ENCODE results near the gene CCDC86.

Gene CCDC86

GRCh38 chr11:60841797-60842667 lies at the start of gene CCDC86:
CCDC86 (plus strand) TSS chr11:60842113; CDS start chr11:60842125, 12 bp downstream.
- in situ Hi-C loops (cut with MboI; ENCODE audit: low sequenced_read_pairs): no loop called here
- Histone ChIP-seq H3K36me3 (replicated peaks) (peaks cover 19% of the 10 kb centered on the region), H3K9me3 (no peaks in the 10 kb centered on the region), H3K4me3 (peak within 1 kb of the TSS; percentile 78), H3K4me1 (peaks cover 12% of the 10 kb centered on the region), H3K27me3 (ENCODE audit: low read depth) (no peaks in the 10 kb centered on the region)
- DNase-seq (ENCODE audit: low spot score in 2 of 2): peak; percentile 91 to 99

- in situ Hi-C loops (cut with MboI; ENCODE audit: low sequenced_read_pairs): no loop called here
- H3K9me3 ChIP-seq: no peaks in the 10 kb centered on the region
- no peak for DNase-seq (ENCODE audit: low spot score in 2 of 2)
- no peak overlapping the region for H3K4me3 ChIP-seq
- no peaks in the 10 kb centered on the region for H3K36me3 ChIP-seq (replicated peaks)
- no peaks in the 10 kb centered on the region for H3K4me1 ChIP-seq
- no peaks in the 10 kb centered on the region for H3K27me3 ChIP-seq (ENCODE audit: low read depth)
These were observed 49.4 kb upstream of the CCDC86 start for GRCh38 chr11:60792521-60792920.

GRCh38 chr11:60795291-60795690 lies 46.6 kb upstream of the CCDC86 start:
- H3K9me3 ChIP-seq: no peaks in the 10 kb centered on the region
- no peak overlapping the region for H3K4me3 ChIP-seq
- no peaks in the 10 kb centered on the region for H3K4me1 ChIP-seq
- H3K27me3 ChIP-seq (ENCODE audit: low read depth): peaks cover 7% of the 10 kb centered on the region
- H3K36me3 ChIP-seq (replicated peaks): no peaks in the 10 kb centered on the region
- in situ Hi-C loops (cut with MboI; ENCODE audit: low sequenced_read_pairs): no loop called here
- DNase-seq (ENCODE audit: low spot score in 2 of 2): no peak

GRCh38 chr11:60797846-60798630 lies 43.9 kb upstream of the CCDC86 start:
- Histone ChIP-seq H3K9me3 (no peaks in the 10 kb centered on the region), H3K36me3 (replicated peaks) (no peaks in the 10 kb centered on the region), H3K4me3 (no peak overlapping the region), H3K27me3 (ENCODE audit: low read depth) (peaks cover 7% of the 10 kb centered on the region), H3K4me1 (no peaks in the 10 kb centered on the region)
- no peak for DNase-seq (ENCODE audit: low spot score in 2 of 2)
- in situ Hi-C loops (cut with MboI; ENCODE audit: low sequenced_read_pairs): no loop called here

- H3K9me3 ChIP-seq: no peaks in the 10 kb centered on the region
- no peak overlapping the region for H3K4me3 ChIP-seq
- in situ Hi-C loops (cut with MboI; ENCODE audit: low sequenced_read_pairs): no loop called here
- DNase-seq (ENCODE audit: low spot score in 2 of 2): no peak
- no peaks in the 10 kb centered on the region for H3K4me1 ChIP-seq
- H3K27me3 ChIP-seq (ENCODE audit: low read depth): peaks cover 7% of the 10 kb centered on the region
- H3K36me3 ChIP-seq (replicated peaks): no peaks in the 10 kb centered on the region
These were observed 43.3 kb upstream of the CCDC86 start for GRCh38 chr11:60798631-60799030.

- no peaks in the 10 kb centered on the region for H3K36me3 ChIP-seq (replicated peaks)
- H3K27me3 ChIP-seq (ENCODE audit: low read depth): peaks cover 7% of the 10 kb centered on the region
- H3K4me3 ChIP-seq: no peak overlapping the region
- in situ Hi-C loops (cut with MboI; ENCODE audit: low sequenced_read_pairs): no loop called here
- H3K9me3 ChIP-seq: no peaks in the 10 kb centered on the region
- no peaks in the 10 kb centered on the region for H3K4me1 ChIP-seq
- no peak for DNase-seq (ENCODE audit: low spot score in 2 of 2)
These were observed 40.7 kb upstream of the CCDC86 start for GRCh38 chr11:60801194-60801593.

- Histone ChIP-seq H3K4me3 (no peak overlapping the region), H3K27me3 (ENCODE audit: low read depth) (peaks cover 7% of the 10 kb centered on the region)
These were observed 38.5 kb upstream of the CCDC86 start for GRCh38 chr11:60803273-60803936.

GRCh38 chr11:60809249-60809648 lies 32.7 kb upstream of the CCDC86 start:
- no peaks in the 10 kb centered on the region for H3K9me3 ChIP-seq
- no peaks in the 10 kb centered on the region for H3K36me3 ChIP-seq (replicated peaks)
- no peaks in the 10 kb centered on the region for H3K27me3 ChIP-seq (ENCODE audit: low read depth)
- in situ Hi-C loops (cut with MboI; ENCODE audit: low sequenced_read_pairs): no loop called here
- DNase-seq (ENCODE audit: low spot score in 2 of 2): no peak
- no peaks in the 10 kb centered on the region for H3K4me1 ChIP-seq
- H3K4me3 ChIP-seq: no peak overlapping the region

More at GRCh38 chr11:60803273-60803936, 38.5 kb upstream of the CCDC86 start:
- no peaks in the 10 kb centered on the region for H3K4me1 ChIP-seq
- H3K9me3 ChIP-seq: no peaks in the 10 kb centered on the region
- no peak for DNase-seq (ENCODE audit: low spot score in 2 of 2)
- in situ Hi-C loops (cut with MboI; ENCODE audit: low sequenced_read_pairs): no loop called here
- H3K36me3 ChIP-seq (replicated peaks): no peaks in the 10 kb centered on the region

- H3K36me3 ChIP-seq (replicated peaks): no peaks in the 10 kb centered on the region
- no peaks in the 10 kb centered on the region for H3K4me1 ChIP-seq
- H3K9me3 ChIP-seq: no peaks in the 10 kb centered on the region
- no peak overlapping the region for H3K4me3 ChIP-seq
- H3K27me3 ChIP-seq (ENCODE audit: low read depth): no peaks in the 10 kb centered on the region
- no peak for DNase-seq (ENCODE audit: low spot score in 2 of 2)
- in situ Hi-C loops (cut with MboI; ENCODE audit: low sequenced_read_pairs): no loop called here
These were observed 32.2 kb upstream of the CCDC86 start for GRCh38 chr11:60809691-60810090.

GRCh38 chr11:60810151-60810550 lies 31.8 kb upstream of the CCDC86 start:
- no peak for DNase-seq (ENCODE audit: low spot score in 2 of 2)
- no peak overlapping the region for H3K4me3 ChIP-seq
- H3K9me3 ChIP-seq: no peaks in the 10 kb centered on the region
- H3K4me1 ChIP-seq: no peaks in the 10 kb centered on the region
- H3K27me3 ChIP-seq (ENCODE audit: low read depth): no peaks in the 10 kb centered on the region
- in situ Hi-C loops (cut with MboI; ENCODE audit: low sequenced_read_pairs): no loop called here
- H3K36me3 ChIP-seq (replicated peaks): no peaks in the 10 kb centered on the region

GRCh38 chr11:60810569-60810968 lies 31.3 kb upstream of the CCDC86 start:
- no peaks in the 10 kb centered on the region for H3K36me3 ChIP-seq (replicated peaks)
- no peak overlapping the region for H3K4me3 ChIP-seq
- H3K27me3 ChIP-seq (ENCODE audit: low read depth): no peaks in the 10 kb centered on the region
- no peak for DNase-seq (ENCODE audit: low spot score in 2 of 2)
- in situ Hi-C loops (cut with MboI; ENCODE audit: low sequenced_read_pairs): no loop called here
- no peaks in the 10 kb centered on the region for H3K9me3 ChIP-seq
- no peaks in the 10 kb centered on the region for H3K4me1 ChIP-seq

- in situ Hi-C loops (cut with MboI; ENCODE audit: low sequenced_read_pairs): no loop called here
- DNase-seq (ENCODE audit: low spot score in 2 of 2): no peak
- Histone ChIP-seq H3K27me3 (ENCODE audit: low read depth) (no peaks in the 10 kb centered on the region), H3K4me3 (no peak overlapping the region), H3K9me3 (peaks cover 6% of the 10 kb centered on the region), H3K36me3 (replicated peaks) (no peaks in the 10 kb centered on the region), H3K4me1 (no peaks in the 10 kb centered on the region)
These were observed 28.6 kb upstream of the CCDC86 start for GRCh38 chr11:60813324-60813723.

GRCh38 chr11:60814112-60814511 lies 27.8 kb upstream of the CCDC86 start:
- Histone ChIP-seq H3K36me3 (replicated peaks) (no peaks in the 10 kb centered on the region), H3K4me1 (no peaks in the 10 kb centered on the region), H3K4me3 (no peak overlapping the region), H3K27me3 (ENCODE audit: low read depth) (no peaks in the 10 kb centered on the region), H3K9me3 (peaks cover 6% of the 10 kb centered on the region)
- in situ Hi-C loops (cut with MboI; ENCODE audit: low sequenced_read_pairs): no loop called here
- no peak for DNase-seq (ENCODE audit: low spot score in 2 of 2)

Measured in HAP-1 (cell line).